Measurements from ENCODE around the gene ZNF148. TPM values are rescaled to one million over a fixed set of nuclear protein-coding genes. Genes with fewer than 3 reads are reported as not detected.
A peak's percentile ranks its signal among the peaks of the same experiment; 100 is the strongest.

The ZNF148 gene
- total RNA-seq, 1 experiment from 2014 or later = 47.8 TPM

- Histone ChIP-seq H3K4me1 (ENCODE audit: insufficient read depth, low read length, poor library complexity, severe bottlenecking) (peaks cover 41% of the 10 kb centered on the region), H3K27ac (ENCODE audit: low read depth, low read length, poor library complexity, severe bottlenecking) (peak overlapping the region; percentile 67), H3K4me3 (ENCODE audit: low read depth, low read length, poor library complexity, severe bottlenecking) (no peak overlapping the region), H3K36me3 (ENCODE audit: insufficient read depth, low read length, poor library complexity, severe bottlenecking) (peaks cover 10% of the 10 kb centered on the region), H3K27me3 (replicated peaks; ENCODE audit: insufficient read depth, low read depth, low read length, poor library complexity) (no peaks in the 10 kb centered on the region), H3K9me3 (ENCODE audit: low read depth, low read length, poor library complexity, severe bottlenecking) (no peaks in the 10 kb centered on the region)
- intact Hi-C loops (cut with micrococcal nuclease; ENCODE audit: unreplicated experiment) = no loop called here
- no TSS peak for BruUV-seq (replicated peaks)
- peak; percentile 38 for DNase-seq (ENCODE audit: low spot score)
- TF ChIP-seq EZH2 (IDR thresholded peaks at IDR 0.05; ENCODE audit: borderline replicate concordance, low read depth, low read length, poor library complexity, severe bottlenecking) (no peak), CTCF (conservative IDR thresholded peaks at IDR 0.05; ENCODE audit: low read depth, low read length) (no peak)
- CTCF ChIA-PET = no interaction called here
- POLR2A ChIA-PET (ENCODE audit: low non-redundant PET) = interaction anchor here (0.6 kb wide), 1 partner anchor 107 kb away, joined by 4 read pairs; no protein-coding TSS in a partner anchor
Measured at GRCh38 chr3:125318167-125318865, 56.8 kb downstream of the ZNF148 start.

DNA sequence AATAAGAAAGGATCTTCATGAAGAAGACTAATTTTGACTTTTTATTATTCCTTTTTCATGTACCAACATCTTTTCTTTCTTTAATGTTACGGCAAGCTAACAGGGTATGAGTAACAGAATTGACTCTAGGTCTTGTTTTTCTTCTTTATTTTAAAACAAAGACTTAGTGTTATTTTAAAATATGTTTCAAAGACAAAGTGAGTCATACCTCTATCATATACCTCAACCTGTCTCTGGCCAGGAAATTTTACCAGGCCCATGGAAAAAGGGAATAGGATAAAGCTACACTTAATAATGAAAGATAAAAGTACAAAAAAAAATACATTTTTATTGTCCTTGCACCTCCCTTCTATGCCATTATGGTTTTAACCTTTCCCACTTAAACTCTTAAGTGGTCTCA lies 57.4 kb downstream of the ZNF148 start:
- H3K27me3 ChIP-seq (replicated peaks; ENCODE audit: insufficient read depth, low read depth, low read length, poor library complexity) = no peaks in the 10 kb centered on the region
- POLR2A ChIA-PET (ENCODE audit: low non-redundant PET) = interaction anchor here (0.6 kb wide), 1 partner anchor 107 kb away, joined by 4 read pairs; no protein-coding TSS in a partner anchor
- peaks cover 35% of the 10 kb centered on the region for H3K4me1 ChIP-seq (ENCODE audit: insufficient read depth, low read length, poor library complexity, severe bottlenecking)
- peak overlapping the region; percentile 67 for H3K27ac ChIP-seq (ENCODE audit: low read depth, low read length, poor library complexity, severe bottlenecking)
- no peak overlapping the region for H3K4me3 ChIP-seq (ENCODE audit: low read depth, low read length, poor library complexity, severe bottlenecking)
- CTCF ChIA-PET = no interaction called here
- no peak for DNase-seq (ENCODE audit: low spot score)
- BruUV-seq (replicated peaks) = no TSS peak
- no peaks in the 10 kb centered on the region for H3K9me3 ChIP-seq (ENCODE audit: low read depth, low read length, poor library complexity, severe bottlenecking)
- no peak for TF ChIP-seq EZH2 (IDR thresholded peaks at IDR 0.05; ENCODE audit: borderline replicate concordance, low read depth, low read length, poor library complexity, severe bottlenecking)
- TF ChIP-seq CTCF (conservative IDR thresholded peaks at IDR 0.05; ENCODE audit: low read depth, low read length) = no peak
- peaks cover 15% of the 10 kb centered on the region for H3K36me3 ChIP-seq (ENCODE audit: insufficient read depth, low read length, poor library complexity, severe bottlenecking)
- intact Hi-C loops (cut with micrococcal nuclease; ENCODE audit: unreplicated experiment) = no loop called here

GRCh38 chr3:125316949-125317348 lies 58.2 kb downstream of the ZNF148 start:
- DNase-seq (ENCODE audit: low spot score) = no peak
- ChIA-PET CTCF (no interaction called here), POLR2A (ENCODE audit: low non-redundant PET) (no interaction called here)
- Histone ChIP-seq H3K4me3 (ENCODE audit: low read depth, low read length, poor library complexity, severe bottlenecking) (no peak overlapping the region), H3K27me3 (replicated peaks; ENCODE audit: insufficient read depth, low read depth, low read length, poor library complexity) (no peaks in the 10 kb centered on the region), H3K36me3 (ENCODE audit: insufficient read depth, low read length, poor library complexity, severe bottlenecking) (peaks cover 22% of the 10 kb centered on the region), H3K9me3 (ENCODE audit: low read depth, low read length, poor library complexity, severe bottlenecking) (no peaks in the 10 kb centered on the region), H3K4me1 (ENCODE audit: insufficient read depth, low read length, poor library complexity, severe bottlenecking) (peaks cover 28% of the 10 kb centered on the region), H3K27ac (ENCODE audit: low read depth, low read length, poor library complexity, severe bottlenecking) (no peak overlapping the region)
- intact Hi-C loops (cut with micrococcal nuclease; ENCODE audit: unreplicated experiment) = no loop called here
- no peak for TF ChIP-seq CTCF (conservative IDR thresholded peaks at IDR 0.05; ENCODE audit: low read depth, low read length)
- no peak for TF ChIP-seq EZH2 (IDR thresholded peaks at IDR 0.05; ENCODE audit: borderline replicate concordance, low read depth, low read length, poor library complexity, severe bottlenecking)
- BruUV-seq (replicated peaks) = no TSS peak
